ENCODE measurements around the gene MS4A8.

MS4A8 gene

GRCh38 chr11:60764879-60765278 is 65.5 kb downstream of the MS4A8 start:
- Mint-ChIP-seq H3K27ac (no peak overlapping the region), H3K4me3 (no peak overlapping the region)

GRCh38 chr11:60765355-60765754 is 65.9 kb downstream of the MS4A8 start:
- Mint-ChIP-seq H3K36me3 (peaks cover 3% of the 10 kb centered on the region), H3K4me3 (no peak overlapping the region), H3K9me3 (ENCODE audit: low read depth) (no peaks in the 10 kb centered on the region), H3K4me1 (ENCODE audit: low read depth) (peaks cover 1% of the 10 kb centered on the region), H3K27me3 (peaks cover 13% of the 10 kb centered on the region), H3K27ac (no peak overlapping the region)

More at GRCh38 chr11:60764879-60765278, 65.5 kb downstream of the MS4A8 start:
- peaks cover 3% of the 10 kb centered on the region for H3K36me3 Mint-ChIP-seq
- H3K4me1 Mint-ChIP-seq (ENCODE audit: low read depth) = peaks cover 1% of the 10 kb centered on the region
- peaks cover 17% of the 10 kb centered on the region for H3K27me3 Mint-ChIP-seq
- no peaks in the 10 kb centered on the region for H3K9me3 Mint-ChIP-seq (ENCODE audit: low read depth)

All from activated naive CD8-positive, alpha-beta T cell (primary cell).